Bone marrow (tissue), 2 donors: ENCODE results near the gene MEX3D.

Experiments used
- DNase-seq, 2 donors: peaks; one replicate each; lab custom pipeline; 2025; lab: John Stamatoyannopoulos, UW

The MEX3D gene

DNA sequence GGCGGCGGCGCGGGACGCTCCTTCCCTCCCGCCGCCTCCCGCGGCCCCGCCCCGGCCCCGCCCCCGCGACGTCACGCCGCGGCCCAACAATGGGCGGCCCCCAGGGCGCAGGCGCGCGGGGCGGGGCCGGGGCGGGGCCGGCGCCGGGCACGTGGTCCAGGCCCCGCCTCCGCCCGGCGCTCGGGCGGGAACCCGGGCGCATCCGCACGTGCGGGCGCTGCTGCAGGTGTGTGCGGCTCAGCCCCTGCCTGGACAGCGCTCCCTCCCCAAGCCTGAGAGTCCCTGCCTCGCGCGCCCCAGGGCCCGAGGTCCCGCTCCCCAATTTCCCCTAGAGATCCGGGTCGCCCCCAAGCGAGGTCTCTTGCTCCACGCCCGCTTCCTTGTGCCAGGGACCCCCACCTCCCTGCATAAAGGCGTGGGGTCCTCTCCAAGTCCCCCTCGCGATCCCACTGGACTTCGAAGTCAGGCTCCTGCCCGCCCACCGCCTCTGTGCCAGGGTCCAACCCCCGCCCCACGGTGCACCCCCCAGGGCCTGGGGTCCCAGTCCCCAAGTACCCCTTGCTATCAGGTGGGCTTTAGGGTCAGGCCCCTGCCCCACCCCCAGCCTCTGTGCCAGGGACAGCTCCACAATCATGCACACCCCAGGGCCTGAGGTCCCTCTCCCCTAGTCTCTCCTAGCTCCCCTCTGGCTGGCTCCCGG is at the start of gene MEX3D:
Gene MEX3D (minus strand): TSS at position 6 of the 700 bp plus-strand sequence. CDS start 267 bp downstream, outside the sequence.
- DNase-seq, result peak in 1 of 2 donors; percentile 16

DNA sequence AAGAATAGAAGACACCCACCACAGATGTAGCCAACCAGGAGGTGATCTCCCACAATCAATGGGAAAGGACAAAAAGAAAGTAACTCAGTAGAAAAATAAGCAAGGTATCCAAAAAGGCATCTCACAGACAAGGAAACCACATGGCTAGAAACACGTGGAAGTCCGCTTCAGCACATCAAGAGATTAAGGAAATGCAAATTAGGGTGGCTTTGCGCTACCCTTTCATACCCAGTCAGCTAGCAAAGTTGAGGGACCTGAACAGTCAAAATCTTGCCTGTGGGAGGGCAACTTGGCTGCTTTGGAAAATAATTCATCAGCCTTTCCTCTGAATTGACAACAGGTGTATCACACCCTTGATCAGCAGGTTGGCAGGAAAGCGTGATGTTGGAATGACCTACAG is 48.8 kb upstream of the MEX3D start:
- DNase-seq, result no peak

DNA sequence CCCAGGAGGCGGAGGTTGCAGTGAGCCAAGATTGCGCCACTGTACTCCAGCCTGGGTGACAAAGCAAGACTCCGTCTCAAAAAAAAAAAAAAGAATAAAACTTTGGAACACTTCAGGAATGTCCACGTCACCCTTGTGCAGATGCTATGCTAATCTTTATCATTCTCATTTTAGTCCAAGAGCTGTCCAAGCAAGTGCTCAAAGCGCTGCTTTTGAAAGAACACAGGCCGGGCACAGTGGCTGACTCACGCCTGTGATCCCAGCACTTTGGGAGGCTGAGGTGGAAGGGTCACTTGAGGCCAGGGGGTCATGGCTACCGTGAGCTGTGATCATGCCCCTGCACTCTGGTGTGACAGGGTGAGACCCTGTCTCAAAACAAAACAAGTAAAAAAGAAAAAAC is 48.3 kb upstream of the MEX3D start:
- no peak for DNase-seq

DNA sequence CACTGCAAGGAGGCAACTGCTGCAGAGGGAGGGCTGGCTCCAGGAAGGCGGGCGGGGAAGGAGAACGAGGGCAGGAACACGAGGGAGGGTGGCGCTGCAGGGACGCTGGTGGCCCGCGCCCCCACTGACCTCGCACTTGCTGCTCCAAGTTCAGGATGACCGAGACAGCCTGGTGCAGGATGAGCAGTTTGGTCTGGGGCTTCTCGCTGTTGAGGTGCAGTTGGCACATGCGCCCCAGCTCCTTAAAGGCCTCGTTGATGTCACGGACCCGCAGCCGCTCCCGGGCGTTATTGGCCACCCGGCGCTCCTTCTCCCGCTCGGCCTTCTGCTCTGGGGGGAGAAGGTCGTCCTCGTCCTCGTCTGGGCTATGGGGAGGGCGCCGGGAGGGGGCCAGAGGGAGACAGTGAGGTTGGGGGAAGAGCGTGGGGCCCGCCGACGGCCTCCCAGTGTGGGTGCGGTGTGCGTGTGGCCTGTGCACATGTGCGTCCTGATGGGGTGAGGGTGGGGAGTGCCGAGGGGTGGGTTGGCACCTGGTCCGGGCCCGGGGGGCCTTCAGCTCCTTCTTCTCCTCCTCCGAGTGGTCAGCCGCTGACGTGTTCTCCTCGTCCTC is 47.1 kb upstream of the MEX3D start:
- no peak for DNase-seq

DNA sequence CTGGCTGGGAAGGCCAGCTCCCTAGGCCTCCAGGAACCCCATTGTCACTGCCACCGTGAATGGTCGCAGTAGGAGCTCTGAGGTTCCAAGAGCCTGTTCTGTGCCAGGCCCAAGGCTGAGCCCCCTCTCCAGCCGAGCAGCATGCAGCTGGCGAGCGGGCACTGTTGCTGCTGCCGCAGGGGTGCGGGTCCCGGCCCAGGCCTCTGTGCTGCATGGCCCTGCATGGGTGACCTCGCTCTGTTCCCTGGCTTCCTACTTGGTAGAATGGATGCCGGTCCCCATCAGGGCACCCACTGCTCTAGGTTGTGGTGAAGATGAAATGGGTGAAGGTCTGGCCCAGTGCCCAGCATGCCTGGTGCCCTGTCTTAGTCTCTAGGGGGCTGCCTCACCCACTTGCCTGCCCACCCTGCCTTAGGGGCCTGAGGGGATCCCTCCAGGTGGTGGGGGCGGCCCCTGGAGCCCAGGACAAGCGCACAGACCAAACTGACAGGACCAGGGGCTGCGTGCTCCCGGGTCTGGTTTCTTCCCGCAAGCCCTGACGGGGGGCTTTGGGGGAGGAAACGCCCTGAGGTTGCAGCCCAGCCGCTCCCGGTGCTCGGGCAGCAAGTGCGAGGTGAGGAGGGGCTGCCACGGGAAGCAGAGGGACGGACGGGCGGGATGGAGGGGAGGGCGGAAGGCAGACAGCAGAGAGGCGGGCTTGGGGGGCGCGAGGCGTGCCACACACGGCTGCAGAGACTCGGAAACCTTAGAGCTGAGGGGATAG is 45.9 kb upstream of the MEX3D start:
- DNase-seq, result no peak

DNA sequence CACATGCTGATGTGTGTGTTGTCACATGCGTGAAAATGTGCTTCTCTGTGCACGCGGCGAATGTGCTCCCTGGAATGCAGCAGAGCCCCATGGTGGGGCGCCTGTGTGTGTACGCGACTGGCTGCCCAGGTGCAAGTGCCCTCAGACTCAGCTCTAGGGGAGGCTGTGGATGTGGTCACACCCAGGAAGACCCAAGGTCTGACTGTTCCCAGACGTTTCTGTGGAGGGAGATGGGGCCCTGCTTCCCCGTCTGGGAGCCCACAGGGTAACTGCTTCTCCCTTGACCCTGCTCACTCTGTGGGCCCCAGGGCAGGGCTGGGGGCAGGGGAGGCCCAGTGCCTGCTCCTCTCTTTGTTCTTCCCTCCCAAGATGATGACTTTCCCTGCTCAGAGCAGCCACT is 45.0 kb upstream of the MEX3D start:
- no peak for DNase-seq

DNA sequence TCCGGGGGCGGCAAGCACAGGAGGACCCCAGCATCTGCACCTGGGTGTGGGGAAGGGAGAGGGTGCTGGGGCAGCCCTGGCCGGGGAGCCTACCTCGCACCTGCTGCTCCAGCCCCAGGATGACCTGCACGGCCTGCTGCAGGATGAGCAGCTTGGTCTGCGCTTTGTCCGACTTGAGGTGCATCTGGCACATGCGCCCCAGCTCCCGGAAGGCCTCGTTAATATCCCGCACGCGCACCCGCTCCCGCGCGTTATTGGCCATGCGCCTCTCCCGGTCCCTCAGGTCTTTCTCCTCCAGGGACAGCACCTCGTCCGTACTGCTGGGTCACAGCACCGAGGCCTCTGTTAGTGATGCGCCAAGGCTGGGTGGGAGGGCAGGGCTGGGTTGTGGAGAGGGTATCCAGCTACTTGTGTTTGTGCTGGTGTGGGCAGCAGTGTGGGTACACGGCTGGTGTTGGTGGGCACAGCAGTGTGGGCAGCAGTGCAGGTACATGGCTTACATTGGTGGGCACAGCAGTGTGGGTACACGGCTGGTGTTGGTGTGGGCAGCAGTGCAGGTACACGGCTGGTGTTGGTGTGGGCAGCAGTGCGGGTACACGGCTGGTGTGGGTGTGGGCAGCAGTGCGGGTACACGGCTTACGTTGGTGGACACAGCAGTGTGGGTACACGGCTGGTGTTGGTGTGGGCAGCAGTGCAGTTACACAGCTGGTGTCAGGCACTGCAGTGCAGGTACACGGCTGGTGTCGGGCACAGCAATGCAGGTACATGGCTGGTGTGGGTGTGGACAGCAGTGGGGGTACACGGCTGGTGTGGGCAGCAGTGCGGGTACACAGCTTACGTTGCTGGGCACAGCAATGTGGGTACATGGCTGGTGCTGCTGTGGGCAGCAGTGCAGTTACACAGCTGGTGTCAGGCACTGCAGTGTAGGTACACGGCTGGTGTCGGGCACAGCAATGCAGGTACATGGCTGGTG is 44.3 kb upstream of the MEX3D start:
- no peak for DNase-seq

DNA sequence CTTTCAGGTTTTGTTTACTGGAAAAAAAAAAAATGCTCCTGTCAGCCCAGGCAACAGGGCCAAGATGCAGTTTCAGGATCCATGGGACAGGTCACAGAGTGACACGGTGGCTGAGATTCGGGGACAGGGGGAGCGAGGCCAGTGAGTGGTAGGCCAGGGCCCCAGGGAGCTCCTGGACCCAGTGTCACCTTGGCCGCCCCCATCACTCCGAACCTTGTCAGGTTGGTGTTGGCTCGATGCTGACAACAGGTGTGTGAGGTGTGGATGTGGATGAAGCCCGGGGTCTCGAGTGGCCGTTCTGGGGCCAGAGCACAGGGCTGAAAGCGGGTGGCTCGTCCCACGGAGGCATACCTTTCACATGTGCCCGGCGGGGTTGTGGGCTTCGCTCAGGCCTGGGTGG is 43.2 kb upstream of the MEX3D start:
- no peak for DNase-seq

DNA sequence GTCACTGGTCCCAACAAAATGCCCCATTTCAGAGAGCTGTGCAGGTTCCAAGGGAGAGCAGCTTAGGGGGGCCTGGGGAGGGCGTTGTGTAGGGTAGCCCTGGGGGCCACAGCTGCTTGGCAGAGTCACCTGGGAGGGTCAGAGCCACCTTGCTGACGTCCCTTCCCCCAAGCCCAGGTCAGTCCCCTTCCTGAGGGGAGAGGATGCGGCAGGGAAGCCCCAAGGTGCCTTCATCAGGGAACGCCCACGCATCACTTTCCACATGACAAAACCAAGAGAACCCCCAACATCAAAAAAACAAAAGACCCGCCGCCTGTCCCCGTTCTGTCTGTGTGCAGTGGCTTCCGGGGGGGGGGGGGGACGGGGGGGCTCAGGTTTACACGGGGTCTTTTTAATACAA is 42.5 kb upstream of the MEX3D start:
- DNase-seq, result no peak

DNA sequence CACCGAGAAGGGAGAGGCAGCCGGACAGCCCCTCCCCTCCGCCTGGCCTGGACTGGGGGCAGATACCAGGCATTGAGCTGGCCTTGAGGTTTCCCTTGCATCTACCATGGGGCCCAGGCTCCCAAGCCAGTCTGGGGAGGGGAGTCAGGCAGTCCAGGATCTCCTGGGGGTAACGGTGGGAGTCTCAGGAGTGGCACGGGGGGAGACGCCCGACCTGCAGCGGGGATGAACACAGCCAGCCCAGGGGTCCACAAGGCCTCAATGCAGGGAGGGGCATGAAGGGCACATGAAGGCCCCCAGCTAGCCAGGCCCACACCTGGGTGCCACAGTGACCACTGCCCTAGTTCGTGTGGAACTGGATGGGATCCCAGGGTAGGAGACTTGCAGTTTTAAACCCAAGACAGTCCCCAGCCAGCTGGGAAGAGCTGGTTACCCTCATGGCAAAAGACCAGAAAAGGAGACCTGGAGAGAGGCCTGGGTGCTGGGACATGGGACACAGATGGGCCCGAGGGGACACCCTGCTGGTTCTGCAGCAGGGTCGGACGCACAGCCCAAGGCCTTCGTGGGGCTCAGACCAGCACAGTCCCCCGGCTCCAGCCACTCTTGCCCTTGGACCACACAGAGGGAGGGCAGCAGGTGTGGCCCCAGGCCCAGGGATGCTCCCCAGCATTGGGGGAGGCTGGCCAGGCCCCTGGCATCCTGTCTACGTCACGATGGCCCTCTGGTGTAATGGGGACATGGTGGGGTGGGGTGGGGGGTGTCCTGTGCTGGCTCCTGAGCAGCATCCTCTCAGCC is 41.8 kb upstream of the MEX3D start:
- no peak for DNase-seq

DNA sequence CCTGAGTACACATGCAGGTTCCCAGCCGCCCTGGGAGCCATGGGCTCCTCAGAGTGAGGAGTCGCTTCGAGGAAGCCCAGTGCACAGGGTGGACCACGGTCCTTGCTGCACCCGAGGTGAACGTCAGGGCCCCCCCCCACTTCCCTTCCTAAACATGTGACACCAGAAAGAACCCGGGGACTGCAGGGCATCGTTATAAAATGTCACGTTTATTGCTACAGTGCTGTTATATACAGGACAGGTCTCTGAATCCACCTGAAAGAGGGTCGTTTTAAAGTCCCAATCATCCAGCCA is 40.9 kb upstream of the MEX3D start:
- no peak for DNase-seq

DNA sequence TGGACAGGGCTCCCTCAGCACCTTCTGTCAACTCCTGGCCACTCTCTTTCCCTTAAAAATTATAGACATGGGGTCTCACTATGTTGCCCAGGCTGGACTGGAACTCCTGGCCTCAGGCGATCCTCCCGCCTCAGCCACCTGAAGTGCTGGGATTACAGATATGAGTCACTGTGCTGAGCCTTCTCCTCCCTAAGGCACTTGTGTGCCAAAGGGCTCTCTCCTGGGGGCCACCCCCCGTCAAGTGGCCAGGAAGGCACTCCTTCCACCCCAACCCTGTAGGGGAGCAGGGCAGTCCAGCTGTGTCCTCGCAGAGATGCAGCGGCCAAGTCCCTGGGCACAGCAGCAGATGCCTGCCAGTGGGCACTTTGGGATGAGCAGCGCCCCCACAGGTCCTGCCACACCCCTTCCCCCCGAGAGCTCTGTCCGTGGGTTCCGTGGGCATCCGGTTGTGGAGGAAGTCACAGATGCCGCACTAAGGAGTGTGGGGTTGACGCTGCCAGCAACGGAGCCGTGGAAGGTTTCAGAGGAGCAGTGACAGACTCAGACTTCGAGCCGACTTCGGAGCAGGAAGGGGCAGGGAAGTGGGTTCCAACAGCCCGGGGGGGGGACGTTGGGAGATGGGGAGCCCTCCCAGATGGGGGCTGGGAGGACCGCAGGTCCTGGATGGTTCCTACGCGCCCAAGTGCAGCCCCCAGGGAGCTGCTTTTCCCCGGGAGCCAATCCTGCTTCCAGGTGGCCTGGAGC is 40.4 kb upstream of the MEX3D start:
- peak; percentile 3 to 33 for DNase-seq

DNA sequence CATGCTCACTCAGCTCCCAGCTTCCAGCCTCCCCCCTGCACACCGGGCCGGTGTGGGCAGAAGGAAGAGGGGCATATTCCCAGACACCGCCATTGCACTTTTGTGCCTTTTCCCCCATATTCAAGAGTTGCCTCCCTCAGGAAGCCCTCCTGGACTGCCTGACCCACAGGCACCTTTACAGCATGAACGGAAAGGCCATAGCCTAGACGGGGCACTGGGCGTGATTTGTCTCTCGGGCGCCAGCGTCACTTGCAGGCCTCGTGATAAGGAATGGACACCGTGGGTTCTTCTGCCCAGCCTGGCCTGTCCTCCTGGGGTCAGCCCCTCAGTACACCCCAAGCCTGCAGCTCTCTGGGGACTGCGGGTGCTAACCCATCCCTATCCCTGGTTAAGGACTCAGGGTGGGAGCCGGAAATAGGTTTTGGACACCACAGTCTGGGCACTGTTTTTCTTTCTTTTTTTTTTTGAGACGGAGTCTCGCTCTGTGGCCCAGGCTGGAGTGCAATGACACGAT is 38.1 kb upstream of the MEX3D start:
- no peak for DNase-seq

DNA sequence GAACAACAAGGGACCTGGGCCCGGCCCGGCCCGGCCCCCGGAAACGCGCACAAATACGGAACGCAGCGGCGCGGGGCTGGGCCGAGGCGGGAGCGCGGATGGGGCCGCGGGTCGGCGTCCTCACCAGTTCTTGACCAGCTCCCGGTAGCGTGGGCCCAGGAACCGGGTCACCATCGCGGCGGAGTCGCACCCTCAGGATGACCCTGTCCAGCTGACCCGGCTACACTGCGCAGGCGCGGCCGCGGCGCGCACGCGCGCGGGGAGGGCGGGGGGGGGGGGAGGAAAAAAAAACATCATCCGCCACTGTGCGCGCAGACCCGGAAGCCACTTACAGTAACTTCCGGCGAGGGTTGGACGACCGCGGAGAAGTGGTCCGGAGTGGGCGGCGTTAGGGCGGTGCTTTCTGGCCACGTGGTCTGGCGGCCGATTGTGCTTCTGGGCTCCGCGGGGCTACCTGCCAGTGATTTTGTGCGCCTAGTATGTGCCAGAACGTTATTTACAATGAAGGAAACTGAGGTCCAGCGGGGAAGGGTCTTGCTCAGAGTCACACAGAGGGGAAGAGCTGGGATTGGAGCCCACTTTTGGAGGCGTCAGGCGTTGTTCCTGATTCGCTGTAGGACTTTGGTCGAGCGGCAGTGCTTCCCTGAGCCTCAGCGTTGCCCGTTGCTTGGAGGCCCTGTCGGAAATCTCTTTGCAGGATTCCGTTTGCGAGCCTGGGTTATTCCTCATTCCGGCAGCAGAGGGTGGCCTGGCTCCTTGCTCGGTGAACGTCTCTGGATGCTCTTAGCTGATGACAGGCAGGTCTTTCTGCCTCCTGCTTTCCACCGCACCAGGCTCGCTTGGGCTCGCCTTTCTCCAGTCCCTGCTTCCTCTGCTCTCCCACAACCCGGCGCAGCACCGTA is 37.4 kb upstream of the MEX3D start, which contains the start of gene UQCR11:
Gene UQCR11 (minus strand): TSS at position 227 of the 902 bp plus-strand sequence. CDS start 53 bp downstream, at position 174.
- DNase-seq, result peak; percentile 87 to 90

DNA sequence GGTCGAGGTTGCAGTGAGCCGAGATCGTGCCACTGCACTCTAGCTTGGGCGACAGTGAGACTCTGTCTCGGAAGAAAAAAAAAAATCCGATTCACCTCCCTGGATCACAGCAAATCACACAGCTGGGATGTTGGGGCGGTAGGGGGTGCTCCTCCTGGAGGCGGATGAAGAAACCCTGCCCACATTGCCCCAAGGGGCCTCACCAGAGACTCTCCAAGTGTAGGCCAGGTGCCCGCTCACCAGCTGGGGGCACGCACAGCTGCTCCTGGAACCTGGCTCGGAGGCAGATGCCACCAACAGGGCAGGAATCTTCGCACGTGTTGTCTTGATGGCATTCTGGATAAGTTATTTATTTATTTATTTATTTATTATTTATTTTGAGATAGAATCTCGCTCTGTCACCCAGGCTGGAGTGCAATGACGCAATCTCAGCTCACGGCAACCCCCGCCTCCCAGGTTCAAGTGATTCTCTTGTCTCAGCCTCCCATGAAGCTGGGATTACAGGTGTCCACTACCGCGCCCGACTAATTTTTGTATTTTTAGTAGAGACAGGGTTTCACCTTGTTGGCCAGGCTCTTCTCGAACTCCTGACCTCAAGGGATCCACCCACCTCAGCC is 34.1 kb upstream of the MEX3D start:
- DNase-seq, result no peak

DNA sequence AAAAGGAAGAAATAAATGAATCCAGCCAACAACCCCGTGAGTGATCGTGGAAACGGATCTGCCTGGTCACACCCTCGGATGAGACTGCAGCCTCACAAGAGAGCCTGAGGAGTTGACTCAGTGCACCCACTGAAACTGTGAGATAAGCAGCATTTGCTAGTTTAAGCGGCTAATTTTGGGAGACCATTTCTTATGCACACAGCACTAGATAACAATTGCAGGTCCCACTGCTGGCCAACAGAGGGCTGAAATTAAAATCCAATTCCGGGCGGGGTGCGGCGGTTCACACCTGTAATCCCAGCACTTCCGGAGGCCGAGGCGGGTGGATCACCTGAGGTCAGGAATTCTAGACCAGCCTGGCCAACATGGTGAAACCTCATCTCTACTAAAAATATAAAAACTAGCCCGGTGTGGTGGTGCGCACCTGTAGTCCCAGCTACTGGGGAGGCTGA is 33.5 kb upstream of the MEX3D start:
- no peak for DNase-seq

DNA sequence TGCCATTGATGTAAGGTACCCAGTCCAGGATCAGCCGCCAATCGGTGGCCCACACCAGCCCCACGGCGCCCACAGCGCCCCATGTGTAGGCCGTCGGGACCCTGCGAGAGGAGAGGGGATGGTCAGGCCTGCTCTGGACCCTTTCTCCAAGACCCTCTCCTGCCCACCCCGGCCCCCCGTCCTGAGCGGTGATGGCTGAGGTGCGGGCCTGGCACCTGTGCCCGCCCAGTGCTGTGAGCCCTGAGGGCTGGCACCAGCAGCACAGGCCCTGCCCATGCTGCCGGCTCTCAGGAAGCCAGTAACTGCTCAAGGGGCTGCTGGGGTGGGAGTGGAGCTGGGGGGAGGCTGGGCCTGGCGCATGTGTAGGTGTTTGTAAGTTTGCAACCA is 31.3 kb upstream of the MEX3D start:
- no peak for DNase-seq

DNA sequence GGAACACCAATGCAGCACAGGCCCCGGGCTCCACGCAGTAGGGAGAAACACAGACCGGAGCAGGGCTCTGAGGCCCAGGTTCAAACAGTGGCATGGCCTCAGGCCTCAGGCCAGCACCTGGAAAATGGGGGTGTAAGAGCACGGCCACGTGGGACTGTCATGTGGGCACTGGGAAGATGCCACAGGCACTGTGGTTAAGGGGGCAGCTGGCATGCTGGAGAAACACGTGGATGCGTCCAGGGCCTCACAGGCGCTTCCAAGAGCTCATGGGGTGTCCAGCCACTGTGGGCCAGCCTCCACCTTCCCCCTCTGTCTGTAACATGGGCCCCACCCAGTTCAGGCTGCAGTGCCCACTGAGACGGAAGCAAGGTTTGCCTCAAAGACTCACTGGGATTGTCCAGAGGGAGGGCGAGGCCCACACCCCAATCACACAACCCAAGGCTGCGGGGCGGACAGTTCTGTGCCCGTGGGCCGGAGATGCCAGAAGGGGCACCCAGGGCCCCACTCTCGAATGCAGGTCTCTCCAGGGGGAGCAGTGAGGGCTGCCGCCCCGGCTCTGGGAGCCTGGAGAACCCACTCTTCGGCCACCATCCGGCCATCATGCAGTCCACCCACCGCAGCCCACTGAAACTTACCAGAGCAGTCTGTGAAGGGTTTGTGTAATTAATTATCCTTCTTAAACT is 30.8 kb upstream of the MEX3D start:
- DNase-seq, result no peak
